ENCODE measurements around the gene MMP8. TPM values are rescaled to one million over a fixed set of nuclear protein-coding genes. Genes with fewer than 3 reads are reported as not detected.

Gene MMP8
- total and polyA plus RNA-seq, 9 of the 15 experiments (the other 6 are each of a cell fraction or from before 2014, with no cell fraction given) = not detected

DNA sequence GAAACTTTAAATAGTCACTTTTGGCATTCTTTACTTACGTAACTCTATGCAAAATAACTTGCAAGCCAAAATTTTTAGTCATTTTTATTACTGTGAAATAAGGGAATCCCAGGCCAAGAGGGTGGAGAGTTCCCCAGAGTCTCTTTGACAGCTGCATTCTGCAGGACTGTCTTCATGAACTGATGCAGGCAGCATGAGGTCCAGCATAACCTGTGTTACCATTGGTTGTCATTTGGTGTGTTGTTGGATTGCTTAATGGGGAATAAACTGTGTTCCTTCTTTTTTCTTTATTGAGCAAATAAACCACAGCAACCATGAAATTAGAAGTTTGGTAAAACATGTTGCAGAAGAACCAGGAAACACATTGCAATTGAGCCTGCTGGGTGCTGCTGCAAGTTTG lies 43.8 kb downstream of the MMP8 start:
- DNase-seq (ENCODE audit: extremely low read depth in 1 of 4, low spot score in 3 of 4) (no peak), ATAC-seq (no peak), FAIRE-seq (no peak)
- H3K9me1 ChIP-seq (ENCODE audit: control insufficient read depth, insufficient read depth, low read length) = no peaks in the 10 kb centered on the region
- no peaks in the 10 kb centered on the region for H3K27me3 ChIP-seq (ENCODE audit: control insufficient read depth in 2 of 2, insufficient read depth in 2 of 2, low read length in 2 of 2)
- H4K20me1 ChIP-seq (replicated peaks; ENCODE audit: control insufficient read depth, insufficient read depth, low read length) = no peaks in the 10 kb centered on the region
- no peak overlapping the region for H3K27ac ChIP-seq (ENCODE audit: extremely low read depth, low read depth, low read length)
- no peak overlapping the region for H3K9ac ChIP-seq (ENCODE audit: insufficient read depth in 1 of 2, low read depth in 2 of 2, low read length in 2 of 2)
- WGBS (ENCODE audit: insufficient coverage, low coverage, missing lambda C conversion rate) = 7% methylated on average over 1 of the region's 1 CpG
- H3K79me2 ChIP-seq (ENCODE audit: control insufficient read depth, insufficient read depth, low read length) = no peaks in the 10 kb centered on the region
- no peak overlapping the region for H3K4me2 ChIP-seq (ENCODE audit: insufficient read depth, low read length)
- in situ Hi-C loops (cut with MboI) = no loop called here
- no peaks in the 10 kb centered on the region for H3K36me3 ChIP-seq (ENCODE audit: control insufficient read depth, insufficient read depth, low read length)
- CTCF ChIA-PET (ENCODE audit: low intra/inter-chr PET ratio) = no interaction called here
- TF ChIP-seq ZBED1 (IDR thresholded peaks at IDR 0.05) = no peak
- TF ChIP-seq NFE2L1 (tag; IDR thresholded peaks at IDR 0.05; ENCODE audit: borderline replicate concordance, low read depth) = no peak
- no peak for TF ChIP-seq HLTF (IDR thresholded peaks at IDR 0.05)
- no peak for TF ChIP-seq PML (IDR thresholded peaks at IDR 0.05; ENCODE audit: low read length)
- TF ChIP-seq ZNF274 (IDR thresholded peaks at IDR 0.05; ENCODE audit: borderline replicate concordance, low read depth, low read length) = no peak
- no peaks in the 10 kb centered on the region for H3K4me1 ChIP-seq (replicated peaks in 1 of 2; ENCODE audit: control insufficient read depth in 2 of 2, insufficient read depth in 2 of 2, low read length in 2 of 2)
- no TSS peak for BruUV-seq (replicated peaks)
- intact Hi-C loops (cut with micrococcal nuclease) = no loop called here
- POLR2A ChIA-PET = interaction anchor here (0.6 kb wide), 1 partner anchor 280 kb away, joined by 3 read pairs; no protein-coding TSS in a partner anchor
- no peak overlapping the region for H3K4me3 ChIP-seq
- H2AFZ ChIP-seq (ENCODE audit: low read depth, low read length) = no peak overlapping the region
- H3K9me3 ChIP-seq (replicated peaks; ENCODE audit: control insufficient read depth, insufficient read depth, low read depth, low read length) = no peaks in the 10 kb centered on the region

DNA sequence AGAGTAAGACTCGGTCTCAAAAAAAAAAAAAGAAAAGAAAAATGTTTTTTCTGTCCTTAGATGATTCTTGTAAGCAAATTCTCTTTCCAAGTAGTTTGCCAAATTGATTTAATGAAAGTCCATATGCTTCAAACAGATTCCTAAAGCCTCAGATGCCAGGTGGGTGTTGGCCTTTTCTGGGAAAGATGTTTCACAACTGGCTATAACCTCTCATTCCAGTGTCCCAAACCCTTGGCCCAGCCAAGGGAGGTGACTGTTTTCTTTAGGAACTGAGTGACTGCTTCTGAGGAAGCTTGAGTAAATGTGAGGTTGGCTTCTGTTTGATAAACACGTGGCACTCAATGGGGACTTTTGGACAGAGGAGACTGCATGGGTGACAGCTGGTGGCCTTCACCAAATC lies 46.7 kb downstream of the MMP8 start:
- intact Hi-C loops (cut with micrococcal nuclease) (no loop called here), in situ Hi-C loops (cut with MboI) (no loop called here)
- DNase-seq (ENCODE audit: extremely low read depth in 1 of 4, low spot score in 3 of 4) = no peak
- 0% methylated on average over 1 of the region's 2 CpGs for WGBS (ENCODE audit: insufficient coverage, low coverage, missing lambda C conversion rate)
- Histone ChIP-seq H2AFZ (ENCODE audit: low read depth, low read length) (no peak overlapping the region), H3K4me1 (replicated peaks in 1 of 2; ENCODE audit: control insufficient read depth in 2 of 2, insufficient read depth in 2 of 2, low read length in 2 of 2) (no peaks in the 10 kb centered on the region), H3K27me3 (ENCODE audit: control insufficient read depth in 2 of 2, insufficient read depth in 2 of 2, low read length in 2 of 2) (no peaks in the 10 kb centered on the region), H3K36me3 (ENCODE audit: control insufficient read depth, insufficient read depth, low read length) (no peaks in the 10 kb centered on the region), H3K79me2 (ENCODE audit: control insufficient read depth, insufficient read depth, low read length) (no peaks in the 10 kb centered on the region), H3K4me2 (ENCODE audit: insufficient read depth, low read length) (no peak overlapping the region), H3K9me3 (replicated peaks; ENCODE audit: control insufficient read depth, insufficient read depth, low read depth, low read length) (no peaks in the 10 kb centered on the region), H4K20me1 (replicated peaks; ENCODE audit: control insufficient read depth, insufficient read depth, low read length) (no peaks in the 10 kb centered on the region), H3K9me1 (ENCODE audit: control insufficient read depth, insufficient read depth, low read length) (no peaks in the 10 kb centered on the region), H3K4me3 (no peak overlapping the region), H3K27ac (ENCODE audit: extremely low read depth, low read depth, low read length) (no peak overlapping the region), H3K9ac (ENCODE audit: insufficient read depth in 1 of 2, low read depth in 2 of 2, low read length in 2 of 2) (no peak overlapping the region)
- no peak for ATAC-seq
- FAIRE-seq = no peak
- no TSS peak for BruUV-seq (replicated peaks)
- TF ChIP-seq ATF1 (CRISPR knock-in tag; IDR thresholded peaks at IDR 0.05) (no peak), ATF1 (tag; IDR thresholded peaks at IDR 0.05) (no peak), NR0B1 (IDR thresholded peaks at IDR 0.05; ENCODE audit: partially characterized antibody) (no peak)
- TF ChIP-seq, protein P1, sequence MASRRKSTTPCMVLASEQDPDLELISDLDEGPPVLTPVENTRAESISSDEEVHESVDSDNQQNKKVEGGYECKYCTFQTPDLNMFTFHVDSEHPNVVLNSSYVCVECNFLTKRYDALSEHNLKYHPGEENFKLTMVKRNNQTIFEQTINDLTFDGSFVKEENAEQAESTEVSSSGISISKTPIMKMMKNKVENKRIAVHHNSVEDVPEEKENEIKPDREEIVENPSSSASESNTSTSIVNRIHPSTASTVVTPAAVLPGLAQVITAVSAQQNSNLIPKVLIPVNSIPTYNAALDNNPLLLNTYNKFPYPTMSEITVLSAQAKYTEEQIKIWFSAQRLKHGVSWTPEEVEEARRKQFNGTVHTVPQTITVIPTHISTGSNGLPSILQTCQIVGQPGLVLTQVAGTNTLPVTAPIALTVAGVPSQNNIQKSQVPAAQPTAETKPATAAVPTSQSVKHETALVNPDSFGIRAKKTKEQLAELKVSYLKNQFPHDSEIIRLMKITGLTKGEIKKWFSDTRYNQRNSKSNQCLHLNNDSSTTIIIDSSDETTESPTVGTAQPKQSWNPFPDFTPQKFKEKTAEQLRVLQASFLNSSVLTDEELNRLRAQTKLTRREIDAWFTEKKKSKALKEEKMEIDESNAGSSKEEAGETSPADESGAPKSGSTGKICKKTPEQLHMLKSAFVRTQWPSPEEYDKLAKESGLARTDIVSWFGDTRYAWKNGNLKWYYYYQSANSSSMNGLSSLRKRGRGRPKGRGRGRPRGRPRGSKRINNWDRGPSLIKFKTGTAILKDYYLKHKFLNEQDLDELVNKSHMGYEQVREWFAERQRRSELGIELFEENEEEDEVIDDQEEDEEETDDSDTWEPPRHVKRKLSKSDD (conservative IDR thresholded peaks at IDR 0.05; ENCODE audit: low read length) = no peak
- ChIA-PET CTCF (ENCODE audit: low intra/inter-chr PET ratio) (no interaction called here), POLR2A (no interaction called here)

All from K562 (cell line).